Mononuclear cell (primary cell): Measurements from ENCODE around the gene IL9. TPM values are rescaled to one million over a fixed set of nuclear protein-coding genes. Genes with fewer than 3 reads are reported as not detected.
"Not testable (repeated sequence)": the region's sequence is repeated elsewhere in the genome, so short reads cannot be mapped to it uniquely, and the experiment has no call there.

Source experiments
- H3K27me3 ChIP-seq: 2 replicates; pipeline ENCODE4 v1.6.0; 2011; ENCODE audit warnings: low read length, control low read depth; ENCODE audit not compliant: insufficient read depth
- H3K4me1 ChIP-seq: 2 replicates; pipeline ENCODE4 v1.5.1; 2011; ENCODE audit warnings: mild to moderate bottlenecking, low read length, control low read depth; ENCODE audit not compliant: insufficient read depth
- H3K4me3 ChIP-seq: 2 replicates; pipeline ENCODE4 v1.5.1; 2011; ENCODE audit warnings: mild to moderate bottlenecking, low read length, moderate library complexity
- H3K9me3 ChIP-seq: 2 replicates; pipeline ENCODE4 v1.5.1; 2011; ENCODE audit warnings: low read depth, mild to moderate bottlenecking, control low read depth, low read length
- total RNA-seq: library from RNA; depleted of rRNA; stranded (reverse); fragments of >200 nt; gene quantifications from one replicate; pipeline ENCODE4 v1.2.3, GENCODE V29; 2012

The IL9 gene
- total RNA-seq, 1 donor, result not detected

- Histone ChIP-seq H3K4me3 (no peak overlapping the region), H3K4me1 (no peaks in the 10 kb centered on the region), H3K9me3 (no peaks in the 10 kb centered on the region), H3K27me3 (no peaks in the 10 kb centered on the region)
Measured at GRCh38 chr5:135868681-135869080, 27.0 kb downstream of the IL9 start.

GRCh38 chr5:135867599-135867998 is 28.0 kb downstream of the IL9 start:
- no peaks in the 10 kb centered on the region for H3K9me3 ChIP-seq
- H3K4me1 ChIP-seq, result no peaks in the 10 kb centered on the region
- H3K27me3 ChIP-seq, result no peaks in the 10 kb centered on the region
- no peak overlapping the region for H3K4me3 ChIP-seq

GRCh38 chr5:135866016-135866415 is 29.6 kb downstream of the IL9 start:
- no peaks in the 10 kb centered on the region for H3K27me3 ChIP-seq
- H3K4me1 ChIP-seq, result no peaks in the 10 kb centered on the region
- no peaks in the 10 kb centered on the region for H3K9me3 ChIP-seq
- H3K4me3 ChIP-seq, result no peak overlapping the region

GRCh38 chr5:135864503-135865435 is 30.9 kb downstream of the IL9 start:
- Histone ChIP-seq H3K9me3 (no peaks in the 10 kb centered on the region), H3K27me3 (no peaks in the 10 kb centered on the region), H3K4me3 (no peak overlapping the region), H3K4me1 (no peaks in the 10 kb centered on the region)

- Histone ChIP-seq H3K27me3 (no peaks in the 10 kb centered on the region), H3K4me1 (no peaks in the 10 kb centered on the region), H3K4me3 (no peak overlapping the region), H3K9me3 (no peaks in the 10 kb centered on the region)
Measured at GRCh38 chr5:135862744-135863143, 32.9 kb downstream of the IL9 start.

- H3K4me1 ChIP-seq, result no peaks in the 10 kb centered on the region
- no peak overlapping the region for H3K4me3 ChIP-seq
- H3K27me3 ChIP-seq, result no peaks in the 10 kb centered on the region
- no peaks in the 10 kb centered on the region for H3K9me3 ChIP-seq
Measured at GRCh38 chr5:135862086-135862485, 33.6 kb downstream of the IL9 start.

GRCh38 chr5:135861641-135862040 is 34.0 kb downstream of the IL9 start:
- no peaks in the 10 kb centered on the region for H3K4me1 ChIP-seq
- H3K9me3 ChIP-seq, result no peaks in the 10 kb centered on the region
- no peaks in the 10 kb centered on the region for H3K27me3 ChIP-seq
- no peak overlapping the region for H3K4me3 ChIP-seq

GRCh38 chr5:135859641-135860040 is 36.0 kb downstream of the IL9 start:
- Histone ChIP-seq H3K4me1 (no peaks in the 10 kb centered on the region), H3K27me3 (no peaks in the 10 kb centered on the region), H3K4me3 (no peak overlapping the region), H3K9me3 (no peaks in the 10 kb centered on the region)

- not testable (repeated sequence) for H3K27me3 ChIP-seq, H3K4me1 ChIP-seq, H3K9me3 ChIP-seq, H3K4me3 ChIP-seq
Measured at GRCh38 chr5:135859186-135859585, 36.5 kb downstream of the IL9 start.

GRCh38 chr5:135857630-135858311 is 37.9 kb downstream of the IL9 start:
- no peaks in the 10 kb centered on the region for H3K27me3 ChIP-seq
- no peaks in the 10 kb centered on the region for H3K4me1 ChIP-seq
- H3K9me3 ChIP-seq, result no peaks in the 10 kb centered on the region
- no peak overlapping the region for H3K4me3 ChIP-seq

- no peak overlapping the region for H3K4me3 ChIP-seq
- no peaks in the 10 kb centered on the region for H3K4me1 ChIP-seq
- H3K27me3 ChIP-seq, result no peaks in the 10 kb centered on the region
- no peaks in the 10 kb centered on the region for H3K9me3 ChIP-seq
Measured at GRCh38 chr5:135851915-135852845, 43.5 kb downstream of the IL9 start.

- Histone ChIP-seq H3K9me3 (no peaks in the 10 kb centered on the region), H3K27me3 (no peaks in the 10 kb centered on the region), H3K4me1 (no peaks in the 10 kb centered on the region), H3K4me3 (no peak overlapping the region)
Measured at GRCh38 chr5:135851186-135851914, 44.3 kb downstream of the IL9 start.

GRCh38 chr5:135850671-135851070 is 45.0 kb downstream of the IL9 start:
- Histone ChIP-seq H3K4me3 (no peak overlapping the region), H3K4me1 (no peaks in the 10 kb centered on the region), H3K9me3 (no peaks in the 10 kb centered on the region), H3K27me3 (no peaks in the 10 kb centered on the region)

GRCh38 chr5:135850231-135850630 is 45.4 kb downstream of the IL9 start:
- Histone ChIP-seq H3K4me3 (no peak overlapping the region), H3K9me3 (no peaks in the 10 kb centered on the region), H3K27me3 (no peaks in the 10 kb centered on the region), H3K4me1 (no peaks in the 10 kb centered on the region)
